CD14-positive monocyte (primary cell): ENCODE data around the gene AGBL1. TPM values are rescaled to one million over a fixed set of nuclear protein-coding genes. Genes with fewer than 3 reads are reported as not detected.

Experiments used
- DNase-seq, 3 donors: peaks; one replicate each; pipeline ENCODE4 v3.0.0-alpha.2; 2011 to 2022
- H2AFZ ChIP-seq: 2 replicates; pipeline ENCODE4 v1.6.0; 2012; ENCODE audit warnings: mild to moderate bottlenecking, low read depth, low read length, inconsistent platforms; ENCODE audit not compliant: insufficient read depth, poor library complexity, severe bottlenecking
- H3K27ac ChIP-seq, 2 donors: 1 replicate in 1 of 2; 2 replicates in 1 of 2; pipeline ENCODE4 v1.5.1; 2012 to 2013; ENCODE audit warnings: low read length in 2 of 2, control low read depth in 1 of 2, inconsistent platforms in 1 of 2, low read depth in 1 of 2, mild to moderate bottlenecking in 1 of 2
- H3K27me3 ChIP-seq, 2 donors: one replicate each; pipeline versions ENCODE4 v1.6.0 to v1.6.1; 2011 to 2013; ENCODE audit warnings: low read length in 2 of 2; ENCODE audit not compliant: control insufficient read depth in 2 of 2, insufficient read depth in 2 of 2
- H3K36me3 ChIP-seq, 2 donors: replicated peaks in 1 of 2; 1 replicate in 1 of 2; 2 replicates in 1 of 2; pipeline versions ENCODE4 v1.5.1 to v1.6.1; 2012 to 2013; ENCODE audit warnings: low read length in 2 of 2, control low read depth in 1 of 2, inconsistent platforms in 1 of 2, mild to moderate bottlenecking in 1 of 2; ENCODE audit not compliant: insufficient read depth in 2 of 2, control insufficient read depth in 1 of 2
- H3K4me1 ChIP-seq, 2 donors: 1 replicate in 1 of 2; 2 replicates in 1 of 2; pipeline versions ENCODE4 v1.5.1 to v1.6.1; 2012 to 2013; ENCODE audit warnings: low read length in 2 of 2, control low read depth in 1 of 2, inconsistent platforms in 1 of 2, mild to moderate bottlenecking in 1 of 2, moderate library complexity in 1 of 2; ENCODE audit not compliant: insufficient read depth in 2 of 2, control insufficient read depth in 1 of 2
- H3K4me2 ChIP-seq: replicated peaks from 2 replicates; pipeline ENCODE3; 2012; ENCODE audit warnings: low read length, moderate library complexity, mild to moderate bottlenecking; ENCODE audit not compliant: poor library complexity, severe bottlenecking; ENCODE audit errors: extremely low read depth
- H3K4me3 ChIP-seq, 3 experiments: fragments of 200-600 bp in 1 of 3; sonication (generic) in 1 of 3; replicated peaks in 1 of 3; 1 replicate in 2 of 3; 2 replicates in 1 of 3; pipeline ENCODE4 v1.5.1; 2011 to 2013; ENCODE audit warnings: low read length in 3 of 3, mild to moderate bottlenecking in 3 of 3, control low read depth in 2 of 3, low read depth in 2 of 3, inconsistent platforms in 1 of 3, moderate library complexity in 1 of 3
- H3K79me2 ChIP-seq: 2 replicates; pipeline ENCODE4 v1.6.0; 2012; ENCODE audit warnings: mild to moderate bottlenecking, control low read depth, inconsistent platforms, low read length, moderate library complexity; ENCODE audit not compliant: insufficient read depth
- H3K9ac ChIP-seq: 2 replicates; pipeline ENCODE4 v1.6.0; 2017; ENCODE audit warnings: low read length, mild to moderate bottlenecking; ENCODE audit not compliant: insufficient read depth, poor library complexity, severe bottlenecking
- H3K9me3 ChIP-seq, 2 donors: replicated peaks in 1 of 2; 1 replicate in 1 of 2; 2 replicates in 1 of 2; pipeline versions ENCODE4 v1.5.1 to v1.6.1; 2012 to 2013; ENCODE audit warnings: low read length in 2 of 2, control low read depth in 1 of 2; ENCODE audit not compliant: control insufficient read depth in 1 of 2, insufficient read depth in 1 of 2
- H4K20me1 ChIP-seq: 2 replicates; pipeline ENCODE4 v1.6.0; 2012; ENCODE audit warnings: mild to moderate bottlenecking, low read length, control low read depth, moderate library complexity; ENCODE audit not compliant: insufficient read depth
- H3K27ac Mint-ChIP-seq, 7 donors: one replicate each; pipeline ENCODE4 v1.8.0; 2020; ENCODE audit warnings: mild to moderate bottlenecking in 7 of 7, mixed read lengths in 7 of 7, moderate library complexity in 6 of 7, inconsistent platforms in 2 of 7
- H3K27me3 Mint-ChIP-seq, 3 donors: one replicate each; pipeline ENCODE4 v1.8.0; 2021 to 2022; ENCODE audit warnings: low read depth in 3 of 3, mild to moderate bottlenecking in 3 of 3, mixed read lengths in 3 of 3, moderate library complexity in 3 of 3, inconsistent platforms in 1 of 3
- H3K36me3 Mint-ChIP-seq, 2 donors: one replicate each; pipeline ENCODE4 v1.8.0; 2020; ENCODE audit warnings: mixed read lengths in 2 of 2, inconsistent platforms in 1 of 2, mild to moderate bottlenecking in 1 of 2
- H3K4me1 Mint-ChIP-seq: one replicate; pipeline ENCODE4 v1.8.0; 2020; ENCODE audit warnings: mild to moderate bottlenecking, mixed read lengths
- H3K4me3 Mint-ChIP-seq, 2 donors: one replicate each; pipeline ENCODE4 v1.8.0; 2020; ENCODE audit warnings: mild to moderate bottlenecking in 2 of 2, mixed read lengths in 2 of 2, moderate library complexity in 1 of 2
- H3K9me3 Mint-ChIP-seq, 7 donors: one replicate each; pipeline ENCODE4 v1.8.0; 2020 to 2022; ENCODE audit warnings: mixed read lengths in 7 of 7, mild to moderate bottlenecking in 6 of 7, moderate library complexity in 6 of 7, inconsistent platforms in 2 of 7
- WGBS: methylation state at CpG from one replicate; pipeline ENCODE4 v1.1.5; 2013; ENCODE audit warnings: missing lambda C conversion rate; ENCODE audit not compliant: insufficient coverage; 5-methylcytosine and 5-hydroxymethylcytosine counted together
- intact Hi-C, 2 donors: fragments of 100-400 bp; cut with micrococcal nuclease; formaldehyde crosslinking; loops; one replicate each; pipeline versions ENCODE4 v1.15.0 to v1.15.1; 2023
- polyA plus RNA-seq, 3 donors: library from polyadenylated mRNA; depleted of rRNA in 1 of 3; unstranded in 2 of 3; stranded (reverse) in 1 of 3; fragments of 300-500 nt in 2 of 3; fragments of >200 nt in 1 of 3; fragmentation: Illumina TruSeq in 2 of 3; gene quantifications; 1 replicate in 2 of 3; 2 replicates in 1 of 3; pipeline ENCODE4 v1.2.3, GENCODE V29; 2012 to 2021
- TF ChIP-seq, protein P1 (sequence below): fragments of 200-600 bp; IDR thresholded peaks from one replicate; pipeline ENCODE4 v1.8.0; 2022; ENCODE audit warnings: antibody characterized with exemption, mild to moderate bottlenecking

Gene AGBL1
- polyA plus RNA-seq, 3 donors, result not detected

DNA sequence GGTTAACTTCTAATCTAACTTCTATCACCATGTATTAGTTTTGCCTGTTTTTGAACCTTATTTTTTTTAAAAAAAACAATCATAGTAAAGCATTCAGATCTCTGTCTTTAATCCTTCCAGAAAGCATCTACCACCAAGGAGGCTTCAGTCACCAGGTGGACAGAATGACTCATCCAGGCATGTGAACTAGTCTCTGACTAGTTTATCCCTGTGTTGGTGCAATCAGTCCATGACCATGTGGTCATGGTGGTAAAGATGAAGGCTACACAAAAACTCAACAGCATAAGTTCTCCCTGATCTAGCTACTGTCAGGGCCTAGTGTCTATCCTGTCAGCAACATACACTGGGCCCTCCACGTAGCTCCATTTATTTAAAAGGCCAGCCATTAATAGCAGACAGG lies 750.6 kb downstream of the AGBL1 start:
- no peaks in the 10 kb centered on the region for H3K36me3 Mint-ChIP-seq
- DNase-seq, result no peak
- Histone ChIP-seq H3K36me3 (no peaks in the 10 kb centered on the region), H3K79me2 (no peaks in the 10 kb centered on the region), H3K27ac (no peak overlapping the region), H3K9me3 (peaks cover 14 to 18% of the 10 kb centered on the region in 2 donors), H2AFZ (no peak overlapping the region), H3K4me2 (no peak overlapping the region), H3K9ac (no peak overlapping the region), H3K27me3 (no peaks in the 10 kb centered on the region), H4K20me1 (no peaks in the 10 kb centered on the region), H3K4me3 (no peak overlapping the region), H3K4me1 (no peaks in the 10 kb centered on the region)
- WGBS, result 60% methylated on average over 1 of the region's 1 CpG
- no peak overlapping the region for H3K4me3 Mint-ChIP-seq
- intact Hi-C loops, result no loop called here
- H3K27ac Mint-ChIP-seq, result no peak overlapping the region
- TF ChIP-seq, protein P1, sequence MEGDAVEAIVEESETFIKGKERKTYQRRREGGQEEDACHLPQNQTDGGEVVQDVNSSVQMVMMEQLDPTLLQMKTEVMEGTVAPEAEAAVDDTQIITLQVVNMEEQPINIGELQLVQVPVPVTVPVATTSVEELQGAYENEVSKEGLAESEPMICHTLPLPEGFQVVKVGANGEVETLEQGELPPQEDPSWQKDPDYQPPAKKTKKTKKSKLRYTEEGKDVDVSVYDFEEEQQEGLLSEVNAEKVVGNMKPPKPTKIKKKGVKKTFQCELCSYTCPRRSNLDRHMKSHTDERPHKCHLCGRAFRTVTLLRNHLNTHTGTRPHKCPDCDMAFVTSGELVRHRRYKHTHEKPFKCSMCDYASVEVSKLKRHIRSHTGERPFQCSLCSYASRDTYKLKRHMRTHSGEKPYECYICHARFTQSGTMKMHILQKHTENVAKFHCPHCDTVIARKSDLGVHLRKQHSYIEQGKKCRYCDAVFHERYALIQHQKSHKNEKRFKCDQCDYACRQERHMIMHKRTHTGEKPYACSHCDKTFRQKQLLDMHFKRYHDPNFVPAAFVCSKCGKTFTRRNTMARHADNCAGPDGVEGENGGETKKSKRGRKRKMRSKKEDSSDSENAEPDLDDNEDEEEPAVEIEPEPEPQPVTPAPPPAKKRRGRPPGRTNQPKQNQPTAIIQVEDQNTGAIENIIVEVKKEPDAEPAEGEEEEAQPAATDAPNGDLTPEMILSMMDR, result no peak
- no peaks in the 10 kb centered on the region for H3K27me3 Mint-ChIP-seq
- peaks cover 0 to 6% (median 4%) of the 10 kb centered on the region in 7 donors for H3K9me3 Mint-ChIP-seq
- H3K4me1 Mint-ChIP-seq, result no peaks in the 10 kb centered on the region

DNA sequence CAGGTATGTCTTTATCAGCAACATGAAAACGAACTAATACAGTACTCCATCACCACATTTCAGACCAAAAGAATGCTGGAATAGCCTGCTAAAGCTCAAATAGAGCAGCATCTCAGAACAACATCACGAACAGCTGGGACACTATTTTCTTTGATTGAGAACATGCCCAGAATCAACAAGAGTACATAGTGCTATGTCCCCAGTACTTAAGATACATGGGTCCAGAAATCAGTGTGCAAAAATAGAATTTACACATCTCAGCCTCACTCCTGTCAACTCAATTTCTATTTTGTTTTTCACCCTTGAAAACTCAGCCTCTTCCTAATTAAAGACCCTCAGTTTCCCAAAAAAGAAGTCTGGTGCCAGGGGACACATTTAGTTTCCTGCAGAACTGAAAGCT lies 753.9 kb downstream of the AGBL1 start:
- no peak overlapping the region for H3K27ac Mint-ChIP-seq

More for the DNA sequence above, 753.9 kb downstream of the AGBL1 start:
- H3K79me2 ChIP-seq, result no peaks in the 10 kb centered on the region
- no peak overlapping the region for H3K27ac ChIP-seq
- peaks cover 14 to 18% of the 10 kb centered on the region in 2 donors for H3K9me3 ChIP-seq
- H3K9me3 Mint-ChIP-seq, result peaks cover 1 to 6% (median 3%) of the 10 kb centered on the region in 7 donors
- no peak overlapping the region for H3K4me3 Mint-ChIP-seq
- no peak overlapping the region for H3K9ac ChIP-seq
- TF ChIP-seq, protein P1, result no peak
- no peaks in the 10 kb centered on the region for H3K4me1 ChIP-seq
- WGBS, result 90% methylated on average over 2 of the region's 2 CpGs
- no peak overlapping the region for H3K4me3 ChIP-seq
- no peaks in the 10 kb centered on the region for H4K20me1 ChIP-seq
- H3K36me3 Mint-ChIP-seq, result no peaks in the 10 kb centered on the region
- intact Hi-C loops, result no loop called here
- H3K4me2 ChIP-seq, result no peak overlapping the region
- no peaks in the 10 kb centered on the region for H3K27me3 Mint-ChIP-seq
- H2AFZ ChIP-seq, result no peak overlapping the region
- H3K4me1 Mint-ChIP-seq, result no peaks in the 10 kb centered on the region
- no peak for DNase-seq
- no peaks in the 10 kb centered on the region for H3K36me3 ChIP-seq
- no peaks in the 10 kb centered on the region for H3K27me3 ChIP-seq
